GM19455 (cell line): ENCODE measurements around the gene PIK3C2A.

Source experiments
- ATAC-seq: cut with Tn5 transposase; IDR thresholded peaks from one replicate; pipeline ENCODE4 v1.9.1; 2021; ENCODE audit not compliant: unreplicated experiment

PIK3C2A gene

GRCh38 chr11:17218403-17218802, 10.6 kb upstream of the PIK3C2A start:
- no peak for ATAC-seq

GRCh38 chr11:17217401-17217800, 9.6 kb upstream of the PIK3C2A start:
- ATAC-seq = no peak

- no peak for ATAC-seq
These were observed 6.6 kb upstream of the PIK3C2A start for GRCh38 chr11:17214338-17214737.

- ATAC-seq = no peak
These were observed 3.5 kb upstream of the PIK3C2A start for GRCh38 chr11:17211286-17211685.

- ATAC-seq = no peak
These were observed 2.1 kb upstream of the PIK3C2A start for GRCh38 chr11:17209939-17210245.

- ATAC-seq = peak; percentile 62
These were observed 642 bp upstream of the PIK3C2A start for GRCh38 chr11:17208257-17208999.

GRCh38 chr11:17206463-17206862, 1.3 kb downstream of the PIK3C2A start:
- no peak for ATAC-seq

GRCh38 chr11:17197431-17197898, 10.3 kb downstream of the PIK3C2A start:
- ATAC-seq = no peak

GRCh38 chr11:17188675-17189074, 19.1 kb downstream of the PIK3C2A start:
- ATAC-seq = no peak

- no peak for ATAC-seq
These were observed 20.7 kb downstream of the PIK3C2A start for GRCh38 chr11:17186932-17187692.

GRCh38 chr11:17185938-17186337, 21.8 kb downstream of the PIK3C2A start:
- no peak for ATAC-seq

- no peak for ATAC-seq
These were observed 22.8 kb downstream of the PIK3C2A start for GRCh38 chr11:17184882-17185587.

GRCh38 chr11:17183836-17184235, 23.9 kb downstream of the PIK3C2A start:
- ATAC-seq = no peak

- ATAC-seq = no peak
These were observed 27.8 kb downstream of the PIK3C2A start for GRCh38 chr11:17179970-17180369.

GRCh38 chr11:17173332-17173731, 34.5 kb downstream of the PIK3C2A start:
- ATAC-seq = no peak

- ATAC-seq = no peak
These were observed 35.9 kb downstream of the PIK3C2A start for GRCh38 chr11:17171916-17172315.

GRCh38 chr11:17171343-17171742, 36.4 kb downstream of the PIK3C2A start:
- no peak for ATAC-seq

GRCh38 chr11:17169876-17170275, 37.9 kb downstream of the PIK3C2A start:
- no peak for ATAC-seq

GRCh38 chr11:17165247-17165890, 42.4 kb downstream of the PIK3C2A start:
- ATAC-seq = no peak

- no peak for ATAC-seq
These were observed 43.2 kb downstream of the PIK3C2A start for GRCh38 chr11:17164361-17165246.
